T-helper 9 cell (primary cell): ENCODE measurements around the gene ZNF547.

Experiments
- DNase-seq: peaks from one replicate; pipeline ENCODE4 v3.0.0-alpha.2; 2020

Gene ZNF547

GRCh38 chr19:57376151-57376550 is 12.8 kb downstream of the ZNF547 start:
- DNase-seq, result no peak

GRCh38 chr19:57377498-57378146 is 14.3 kb downstream of the ZNF547 start:
- DNase-seq, result no peak

DNA sequence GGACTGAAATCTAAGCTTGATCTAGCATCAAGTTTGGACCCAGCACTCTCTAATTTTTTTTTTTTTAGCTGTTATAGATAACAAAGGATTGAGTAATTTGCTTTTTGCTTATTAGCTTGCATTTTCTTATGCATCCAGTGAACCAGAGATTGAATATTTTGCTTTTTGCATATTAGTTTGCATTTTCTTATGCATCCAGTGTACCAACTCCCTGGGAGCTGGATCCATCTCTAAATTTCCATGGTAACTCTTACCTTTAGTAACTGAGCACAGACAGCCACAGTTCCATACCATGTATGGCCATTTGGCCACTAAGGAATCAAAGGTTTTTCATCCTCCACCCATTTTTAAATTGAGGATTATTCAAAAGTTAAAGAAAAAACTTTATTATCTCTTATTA is 17.6 kb downstream of the ZNF547 start:
- no peak for DNase-seq

DNA sequence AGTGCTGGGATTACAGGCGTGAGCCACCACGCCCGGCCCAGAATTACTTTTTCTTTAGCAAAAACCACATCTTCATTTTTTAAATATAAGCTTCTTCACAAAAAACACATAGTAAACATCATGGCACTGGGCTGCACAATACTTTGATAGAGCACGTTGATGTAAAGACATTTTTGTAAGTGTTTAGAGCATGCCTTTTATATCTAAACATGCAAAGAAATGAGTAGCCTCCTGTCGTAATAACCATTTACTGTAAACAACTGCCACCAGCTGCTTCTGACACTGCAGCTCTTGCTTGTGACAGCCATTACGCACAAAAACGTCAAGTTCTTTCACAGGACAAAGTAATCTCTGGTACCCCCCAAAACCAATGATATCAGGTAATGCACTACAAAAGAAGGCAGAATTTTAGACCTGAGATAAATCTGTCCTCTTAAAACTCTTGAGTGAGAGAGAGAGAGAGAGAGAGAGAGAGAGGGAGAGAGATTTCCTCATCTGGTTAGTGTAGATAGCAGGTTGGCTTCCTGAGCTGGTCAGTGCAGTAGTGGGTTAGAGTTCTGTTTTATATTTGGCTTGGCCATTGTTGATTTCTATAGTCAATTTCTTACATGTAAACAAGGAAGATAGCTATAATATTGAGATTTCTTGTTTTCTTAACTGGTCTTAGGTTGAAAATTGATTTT is 19.6 kb downstream of the ZNF547 start:
- DNase-seq, result no peak

- no peak for DNase-seq
Observed at GRCh38 chr19:57389194-57389729, 25.9 kb downstream of the ZNF547 start.

- peak; percentile 95 for DNase-seq
Observed at GRCh38 chr19:57389730-57390598, 26.6 kb downstream of the ZNF547 start, which contains the start of gene ZNF548. TSS of gene ZNF548 (plus strand) at chr19:57389854. CDS start at chr19:57390100, 246 bp downstream.

- DNase-seq, result no peak
Observed at GRCh38 chr19:57395710-57396109, 32.4 kb downstream of the ZNF547 start.

- DNase-seq, result no peak
Observed at GRCh38 chr19:57398868-57399267, 35.5 kb downstream of the ZNF547 start.

DNA sequence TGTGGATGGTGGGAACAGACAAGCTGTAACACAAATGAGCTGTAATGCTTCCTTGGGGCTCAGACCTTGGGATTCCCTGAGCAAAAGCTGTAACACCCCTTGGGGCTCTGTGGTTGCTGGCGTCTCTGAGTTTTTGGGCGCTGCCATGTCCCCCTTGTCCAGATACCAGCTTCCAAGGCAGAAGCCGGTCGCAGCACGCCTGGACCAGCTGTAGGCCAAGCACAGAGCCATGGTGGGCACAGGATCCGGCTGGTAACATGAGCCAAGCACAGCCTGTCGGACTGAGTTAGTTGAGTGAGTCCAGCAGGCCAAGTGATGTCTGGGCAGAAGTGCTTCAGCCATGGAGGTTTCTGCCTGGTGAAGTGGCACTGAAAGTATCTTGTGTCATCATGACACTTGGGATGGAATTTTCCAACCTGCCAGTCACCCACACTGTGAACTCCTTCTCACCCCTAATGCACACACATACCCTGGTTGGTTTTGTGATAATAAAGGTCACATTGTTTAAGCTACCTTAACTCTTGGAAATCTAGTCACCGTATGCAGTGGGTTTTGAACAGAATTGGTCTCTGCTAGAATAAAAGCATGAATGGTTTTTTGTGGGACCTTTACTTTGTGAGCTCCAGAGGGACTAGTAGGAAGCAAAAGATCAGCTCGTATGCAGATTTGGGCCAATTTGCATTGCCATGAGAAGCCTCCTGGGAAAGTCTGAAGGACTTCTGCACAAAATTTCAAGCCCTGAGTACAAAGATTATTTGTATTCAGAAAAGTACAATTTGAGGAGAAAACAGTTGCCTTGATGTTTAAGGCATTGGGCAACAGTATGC is 40.6 kb downstream of the ZNF547 start:
- no peak for DNase-seq

- peak; percentile 54 for DNase-seq
Observed at GRCh38 chr19:57406516-57407123, 43.3 kb downstream of the ZNF547 start.

DNA sequence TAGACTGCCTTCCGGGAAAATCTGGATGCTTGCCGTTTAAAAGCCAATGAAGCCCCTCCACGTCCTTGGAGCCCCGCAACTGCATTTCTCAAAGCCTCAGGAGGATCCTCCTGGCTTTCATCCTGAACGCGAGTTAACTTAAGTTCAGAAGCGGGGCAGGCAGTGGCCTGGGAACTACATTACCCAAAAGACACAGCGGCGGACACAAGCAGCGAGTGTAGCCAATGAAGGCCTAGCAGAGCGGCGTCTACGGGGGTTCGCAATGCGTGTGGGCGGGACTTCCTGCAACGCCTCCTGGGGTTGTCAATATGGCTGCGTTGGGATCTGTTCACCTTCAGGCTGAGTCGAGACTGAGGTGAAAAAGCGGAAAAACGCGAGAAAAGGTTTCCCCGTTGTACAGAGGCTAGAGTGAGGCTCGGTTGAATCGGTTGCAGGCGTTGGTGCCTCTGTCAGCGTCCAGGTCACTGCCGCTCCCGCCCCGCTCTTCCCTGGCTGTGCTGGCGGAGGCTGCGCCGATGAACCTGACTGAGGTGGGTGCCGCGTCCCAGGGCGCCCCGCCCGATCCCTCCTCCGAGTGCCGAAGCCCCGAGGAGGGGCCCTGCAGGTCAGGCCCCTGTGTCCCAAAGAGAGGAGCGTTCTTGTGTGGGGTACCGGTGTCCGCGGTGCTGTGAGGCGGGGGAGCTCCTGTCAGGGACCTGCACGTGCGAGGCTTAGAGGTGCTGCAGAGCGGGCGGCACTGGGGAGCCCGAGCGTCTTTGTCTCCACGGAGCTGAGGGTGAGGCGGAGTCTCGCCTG is 47.7 kb downstream of the ZNF547 start, which contains the start of gene ZNF17:
TSS of gene ZNF17 (plus strand) at position 285 of the 795 bp plus-strand sequence. CDS start 2,455 bp downstream, outside the sequence.
- peak; percentile 87 for DNase-seq

DNA sequence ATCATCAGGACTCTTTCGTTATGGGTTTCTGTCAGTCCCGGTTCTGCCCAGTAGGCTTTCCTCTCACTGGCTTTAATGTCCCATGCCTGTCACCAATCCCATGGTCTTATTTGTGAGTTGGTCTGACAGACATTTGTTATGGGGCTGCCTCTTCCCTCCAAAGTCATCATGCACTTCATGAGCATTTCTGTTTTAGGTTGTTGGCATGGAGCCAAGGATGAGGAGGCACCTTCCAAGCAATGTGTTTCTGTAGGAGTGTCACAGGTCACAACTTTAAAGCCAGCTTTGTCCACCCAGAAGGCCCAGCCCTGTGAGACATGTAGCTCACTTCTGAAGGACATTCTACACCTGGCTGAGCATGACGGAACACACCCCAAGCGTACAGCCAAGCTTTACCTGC is 56.1 kb downstream of the ZNF547 start:
- DNase-seq, result no peak

- no peak for DNase-seq
Observed at GRCh38 chr19:57421037-57421436, 57.7 kb downstream of the ZNF547 start.
